GM19397 (cell line): ENCODE data around the gene MTMR4.
"Not testable (repeated sequence)": the region's sequence is repeated elsewhere in the genome, so short reads cannot be mapped to it uniquely, and the experiment has no call there.

ENCODE experiments used
- ATAC-seq: cut with Tn5 transposase; IDR thresholded peaks from one replicate; pipeline ENCODE4 v1.9.1; 2021; ENCODE audit warnings: mild to moderate bottlenecking, moderate library complexity; ENCODE audit not compliant: unreplicated experiment

The MTMR4 gene

DNA sequence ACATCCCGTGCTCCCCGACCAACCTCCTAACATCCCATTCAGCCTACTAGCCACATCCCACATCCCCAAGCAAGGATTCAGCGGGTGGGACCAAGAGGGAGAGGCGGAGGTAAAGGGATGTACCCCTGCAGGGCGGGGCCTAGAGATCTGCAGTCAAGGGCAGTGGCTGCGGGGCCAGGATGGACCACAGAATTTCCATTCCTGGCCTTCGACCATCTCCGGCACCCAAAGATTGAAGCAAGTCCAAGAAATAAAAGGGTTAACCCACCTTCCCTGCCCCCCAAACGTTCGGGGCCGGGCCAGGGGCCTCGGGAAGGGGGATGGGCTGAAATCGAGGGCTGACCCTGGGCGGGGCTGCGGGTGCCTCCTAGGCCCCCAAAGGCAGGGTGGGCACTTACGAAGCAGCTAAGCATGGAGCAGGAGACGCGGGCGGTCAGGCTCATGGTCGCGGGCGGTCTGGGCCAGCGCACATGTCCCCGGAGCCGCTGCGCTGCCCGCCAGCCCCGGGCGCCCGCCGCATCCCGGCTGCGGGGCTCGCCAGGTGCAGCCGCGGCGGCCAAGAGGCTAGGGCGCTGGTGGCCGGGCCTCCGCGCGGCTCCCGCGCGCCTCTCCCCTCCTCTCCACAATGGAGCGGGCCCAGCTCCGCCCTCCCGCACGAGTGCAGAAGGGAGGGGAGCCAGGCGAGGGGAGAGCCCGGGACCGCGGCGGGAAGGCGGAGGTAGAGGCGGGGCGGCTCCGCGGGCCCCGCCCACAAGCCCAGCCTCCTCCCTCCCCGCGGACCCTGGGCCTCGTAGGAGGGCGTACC is at the start of gene MTMR4:
Gene MTMR4, minus strand, starts transcription at position 674 of the 805 bp plus-strand sequence. Its CDS starts 231 bp downstream, at position 443.
- no peak for ATAC-seq

DNA sequence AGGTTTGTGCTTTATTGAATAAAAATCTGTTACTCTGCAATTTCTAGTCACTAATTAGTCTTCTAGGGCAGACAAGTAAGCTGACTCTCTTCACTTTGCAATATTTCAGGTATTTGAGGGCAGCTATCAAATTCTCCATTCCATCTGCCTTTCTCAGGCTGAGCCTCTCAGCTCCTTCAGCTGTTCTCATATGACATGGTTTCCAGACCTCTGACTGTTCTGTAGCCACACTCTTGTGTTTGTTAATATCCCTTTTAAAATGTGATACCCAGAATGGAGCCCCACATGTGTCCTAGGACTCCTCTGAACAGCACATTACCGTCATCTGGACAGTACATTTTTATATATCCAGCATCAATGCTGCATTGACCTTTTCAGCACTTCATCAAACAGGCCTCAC is 46.1 kb upstream of the MTMR4 start:
- no peak for ATAC-seq

DNA sequence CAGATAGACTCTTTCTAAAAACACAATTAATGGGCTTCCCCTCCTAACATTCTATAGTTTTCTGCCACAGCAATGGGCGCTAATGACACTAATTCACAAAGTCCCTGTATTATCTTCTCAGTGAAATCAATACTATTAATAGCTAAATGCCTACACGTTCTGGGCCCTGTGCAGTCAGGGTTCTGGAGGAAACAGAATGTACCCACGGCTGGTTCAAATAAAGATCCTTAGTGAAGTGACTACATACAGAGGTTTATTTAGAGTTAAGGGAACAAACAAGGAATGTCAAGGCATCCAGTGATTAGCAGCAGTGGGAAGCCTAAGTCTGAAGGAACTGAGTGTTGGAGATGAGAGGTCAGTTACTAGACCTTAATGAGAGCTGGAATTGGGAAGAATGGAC is 43.5 kb upstream of the MTMR4 start:
- no peak for ATAC-seq

DNA sequence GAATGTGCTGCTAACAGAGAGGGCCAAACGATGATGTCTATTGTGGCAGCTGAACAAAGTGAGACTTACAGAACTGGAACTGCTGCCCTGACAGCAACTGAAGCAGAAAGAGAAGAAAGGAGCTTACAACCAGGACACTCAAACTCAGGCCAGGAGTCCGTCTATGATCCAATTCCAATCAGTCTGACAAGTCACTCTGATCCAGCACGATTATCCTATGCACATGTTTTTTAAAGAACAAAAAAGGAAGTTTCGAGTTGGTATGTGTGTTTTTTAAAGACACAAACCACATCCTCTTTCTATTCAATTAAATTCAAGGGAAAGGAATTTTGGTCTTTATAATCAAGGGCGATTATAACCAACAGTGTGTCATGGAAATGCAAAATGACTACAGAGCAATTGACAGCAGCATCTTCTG is 42.4 kb upstream of the MTMR4 start:
- ATAC-seq = no peak

DNA sequence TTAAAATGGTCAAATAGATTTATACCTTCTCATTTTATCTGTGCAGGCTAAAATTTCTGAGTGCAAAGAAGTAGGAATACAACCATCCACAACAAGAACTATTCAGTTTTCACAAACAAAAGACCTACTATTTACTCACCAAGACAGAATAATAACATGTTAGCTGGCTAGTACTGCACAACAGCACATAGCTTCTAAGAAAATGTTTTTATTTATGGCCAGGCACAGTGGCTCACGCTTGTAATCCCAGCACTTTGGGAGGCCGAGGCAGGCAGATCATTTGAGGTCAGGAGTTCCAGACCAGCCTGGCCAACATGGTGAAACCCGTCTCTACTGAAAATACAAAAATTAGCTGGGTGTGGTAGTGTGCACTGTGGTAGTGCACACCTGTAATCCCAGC is 40.7 kb upstream of the MTMR4 start:
- ATAC-seq = not testable (repeated sequence)

DNA sequence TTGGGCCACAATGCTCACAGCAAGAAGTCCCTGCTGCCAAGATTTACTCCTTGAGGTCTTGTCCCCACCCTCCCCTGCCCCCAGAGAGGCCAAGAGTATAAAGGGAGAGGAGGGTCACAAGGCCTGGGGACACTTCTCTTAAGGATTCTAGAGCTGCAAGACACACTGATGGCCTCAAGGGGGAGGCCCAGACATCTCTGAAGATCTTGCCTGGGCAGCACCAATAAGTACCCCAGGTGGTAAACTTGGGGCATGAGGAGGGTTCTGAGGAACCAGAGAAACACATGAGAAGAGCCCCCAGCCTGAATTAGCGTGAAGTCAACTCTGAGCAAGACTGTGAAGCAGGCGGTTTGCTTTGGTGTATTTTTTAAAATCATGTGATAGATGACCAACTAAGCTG is 26.8 kb upstream of the MTMR4 start:
- ATAC-seq = no peak

DNA sequence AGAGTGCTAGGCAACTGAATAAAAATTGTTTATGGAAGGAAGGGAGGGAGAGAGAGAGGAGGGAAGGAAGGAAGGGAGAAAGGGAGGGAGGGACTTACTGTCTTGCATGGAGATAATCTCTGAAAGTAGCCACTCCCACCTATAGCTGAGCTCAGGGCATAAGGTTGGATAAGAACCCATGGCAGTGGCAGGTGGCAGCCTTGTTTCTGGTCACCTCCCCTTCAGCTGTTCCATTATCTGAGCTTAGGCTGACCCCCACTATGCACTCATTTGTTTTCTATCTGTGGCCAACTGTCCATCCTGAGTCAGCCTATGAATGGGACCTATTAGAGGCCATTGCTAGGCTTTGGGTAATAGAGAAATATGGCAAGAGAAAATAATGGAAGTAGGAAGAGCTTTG is 25.3 kb upstream of the MTMR4 start:
- no peak for ATAC-seq

DNA sequence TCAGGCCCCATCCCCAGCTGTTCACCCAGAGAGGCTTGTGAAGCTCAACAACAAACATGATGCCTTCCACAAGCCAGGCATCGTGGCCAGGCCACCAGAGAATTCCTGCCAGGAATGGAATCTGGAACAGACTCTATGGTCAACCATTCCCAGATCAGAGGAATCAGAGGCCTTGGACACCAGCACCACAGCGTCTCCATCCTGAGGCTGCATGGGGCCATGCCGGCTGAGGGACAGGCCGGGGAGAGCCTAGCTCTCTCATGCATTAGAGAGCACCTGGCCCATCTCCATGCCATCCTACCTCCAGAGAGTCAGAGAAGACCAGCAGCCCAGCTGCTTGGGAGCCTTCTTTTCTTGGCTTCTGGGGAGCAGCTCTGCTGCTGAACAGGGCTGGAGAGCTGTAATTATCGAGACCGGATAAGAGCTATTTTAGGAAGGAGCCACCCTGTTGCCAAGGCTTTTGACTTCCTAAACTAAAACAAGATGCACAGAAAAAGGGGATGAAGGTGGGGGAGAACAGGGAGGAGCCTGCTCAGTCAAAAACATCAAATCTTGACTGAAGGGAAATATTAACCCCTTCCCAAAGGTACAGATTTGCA is 24.5 kb upstream of the MTMR4 start:
- no peak for ATAC-seq

DNA sequence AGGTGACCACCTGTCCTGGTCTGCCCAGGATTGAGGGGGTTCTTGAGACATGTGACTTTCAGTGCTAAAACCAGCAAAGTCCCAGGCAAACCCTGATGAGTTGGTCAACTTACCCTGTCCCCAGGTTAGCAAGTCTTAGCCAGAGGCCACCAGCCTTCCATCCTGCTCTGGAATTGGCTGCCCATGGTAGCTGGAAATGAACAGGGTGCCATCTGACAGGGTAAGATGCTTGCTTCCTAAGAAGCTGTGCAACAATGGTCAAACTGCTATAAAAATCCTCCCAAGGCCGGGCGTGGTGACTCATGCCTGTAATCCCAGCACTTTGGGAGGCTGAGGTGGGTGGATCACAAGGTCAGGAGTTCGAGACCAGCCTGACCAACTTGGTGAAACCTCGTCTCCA is 22.8 kb upstream of the MTMR4 start:
- ATAC-seq = no peak

DNA sequence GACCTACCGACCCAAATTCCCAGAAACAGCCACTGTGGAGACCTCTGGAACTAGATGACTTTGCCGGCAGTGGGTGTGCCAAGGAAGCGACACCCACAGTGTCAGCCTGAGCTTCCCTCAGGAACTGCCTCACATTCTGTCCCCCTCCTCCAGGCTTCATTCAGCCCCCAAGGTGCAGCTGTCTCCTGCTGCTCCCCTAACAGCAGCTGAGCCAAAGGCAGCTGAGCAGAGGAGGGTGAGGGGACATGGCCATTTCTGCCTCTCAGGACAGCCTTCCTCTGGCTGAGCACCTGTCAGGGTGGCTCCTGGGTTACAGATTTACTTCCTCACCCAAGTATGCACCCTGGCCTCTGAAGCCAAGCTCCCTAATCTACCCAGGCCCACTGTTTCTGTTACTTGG is 22.1 kb upstream of the MTMR4 start:
- ATAC-seq = no peak

DNA sequence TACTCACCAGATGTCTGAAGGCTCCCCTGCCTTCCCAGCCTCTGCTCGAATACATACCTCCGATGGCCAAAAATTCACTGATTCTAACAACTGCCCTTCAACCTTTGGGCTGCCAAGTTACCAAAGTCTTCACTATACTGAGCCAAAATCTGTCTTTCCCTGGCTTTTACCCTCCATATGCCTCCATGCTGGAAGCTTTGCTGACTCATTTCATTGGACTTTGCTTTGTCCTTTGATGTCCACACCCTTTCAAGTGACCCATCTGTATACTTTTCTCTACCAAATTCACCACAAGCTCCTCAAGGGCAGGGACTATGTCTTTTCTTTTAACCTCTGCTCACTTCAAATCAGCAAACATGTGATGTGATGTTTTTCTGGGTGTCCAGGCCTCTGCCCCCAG is 21.0 kb upstream of the MTMR4 start:
- no peak for ATAC-seq

DNA sequence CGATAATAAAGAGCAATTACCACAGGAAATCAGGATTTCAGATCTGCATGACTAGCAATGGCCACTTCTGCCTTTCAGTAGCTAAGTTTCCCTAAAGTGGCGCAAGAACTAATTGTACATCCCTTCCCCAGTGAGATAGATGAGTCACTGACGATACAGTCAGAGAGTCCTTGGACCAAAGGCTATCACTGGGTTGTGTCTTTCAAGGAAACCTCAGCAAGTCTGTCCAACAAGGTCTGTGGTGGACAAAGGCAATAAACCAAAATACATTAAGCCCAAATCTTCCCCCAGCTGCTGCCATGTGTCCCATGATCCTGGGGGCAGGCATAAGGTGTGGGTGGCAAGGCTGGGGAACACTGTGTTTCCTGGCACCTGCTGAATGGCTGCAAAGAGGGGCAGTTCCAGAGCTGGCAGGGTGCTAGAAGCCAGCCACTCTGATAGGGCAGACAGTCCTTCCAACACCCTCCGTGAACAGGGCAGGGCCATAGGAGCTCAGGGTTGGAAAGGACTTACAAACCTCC is 20.5 kb upstream of the MTMR4 start:
- ATAC-seq = no peak

DNA sequence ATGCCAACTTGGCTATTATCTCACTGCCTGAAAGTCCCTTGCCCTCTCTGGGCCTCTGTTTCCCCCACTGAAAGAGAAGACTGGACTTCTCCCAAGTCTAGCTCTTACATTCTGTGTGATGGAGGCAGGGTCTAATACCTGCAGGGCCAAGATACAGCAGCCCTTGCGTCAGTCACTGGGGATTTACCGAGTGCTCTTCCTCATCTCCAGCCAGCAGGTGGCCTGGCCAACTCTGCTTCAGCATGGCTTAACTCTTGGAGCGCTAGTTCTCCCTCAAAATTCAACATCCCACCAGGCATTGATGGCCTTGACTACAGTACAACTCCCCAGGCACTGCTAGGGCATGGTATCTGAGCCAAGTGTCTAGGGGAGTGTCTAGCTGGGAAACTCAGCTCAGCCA is 19.9 kb upstream of the MTMR4 start:
- ATAC-seq = no peak

DNA sequence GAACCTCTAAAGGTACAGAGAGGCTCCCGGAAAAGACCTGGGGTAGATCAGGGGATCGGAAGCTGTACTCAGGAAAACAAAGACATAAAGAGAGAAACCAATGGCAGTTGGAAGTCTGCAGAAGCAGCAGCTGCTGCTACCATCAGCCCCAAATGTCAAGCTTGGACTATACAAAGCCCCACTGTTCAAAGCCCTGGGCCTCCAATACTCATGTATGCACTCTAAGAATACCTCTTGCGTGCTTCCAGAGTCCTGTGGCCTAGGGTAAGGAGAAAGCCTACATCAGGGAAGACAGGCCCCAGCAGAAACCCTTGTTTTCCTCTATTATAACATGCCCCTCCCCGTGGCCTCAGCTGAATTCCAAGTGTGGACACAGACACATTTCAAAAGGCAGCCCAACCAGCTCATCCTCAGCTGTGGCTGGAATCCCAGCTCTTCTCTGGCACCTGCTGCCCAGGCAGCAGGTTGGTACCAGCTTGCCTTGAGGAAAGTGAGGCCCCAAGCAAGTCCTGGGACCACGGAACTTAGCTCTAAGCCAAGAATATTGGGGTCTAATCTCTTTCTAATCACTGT is 19.3 kb upstream of the MTMR4 start:
- no peak for ATAC-seq

DNA sequence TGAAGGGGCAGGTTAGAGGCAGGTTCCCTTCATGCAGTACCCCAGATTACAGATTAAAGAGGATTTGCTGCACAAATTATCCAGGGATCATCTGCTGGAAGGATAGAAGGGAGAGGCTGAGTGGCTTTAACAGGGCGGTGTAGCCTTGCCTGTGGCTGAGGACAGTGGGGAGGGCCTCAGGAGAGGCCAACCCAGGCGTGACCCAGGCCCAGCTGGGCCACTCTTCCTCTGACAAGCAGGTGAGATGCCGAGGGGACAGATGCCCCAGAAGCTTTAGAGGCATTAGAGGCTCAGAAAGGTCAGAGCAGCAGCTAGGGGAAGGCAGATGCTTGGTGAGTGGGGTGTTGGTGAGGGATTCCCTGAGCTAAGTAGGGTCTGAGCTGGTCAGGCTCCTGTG is 18.1 kb upstream of the MTMR4 start:
- ATAC-seq = no peak

DNA sequence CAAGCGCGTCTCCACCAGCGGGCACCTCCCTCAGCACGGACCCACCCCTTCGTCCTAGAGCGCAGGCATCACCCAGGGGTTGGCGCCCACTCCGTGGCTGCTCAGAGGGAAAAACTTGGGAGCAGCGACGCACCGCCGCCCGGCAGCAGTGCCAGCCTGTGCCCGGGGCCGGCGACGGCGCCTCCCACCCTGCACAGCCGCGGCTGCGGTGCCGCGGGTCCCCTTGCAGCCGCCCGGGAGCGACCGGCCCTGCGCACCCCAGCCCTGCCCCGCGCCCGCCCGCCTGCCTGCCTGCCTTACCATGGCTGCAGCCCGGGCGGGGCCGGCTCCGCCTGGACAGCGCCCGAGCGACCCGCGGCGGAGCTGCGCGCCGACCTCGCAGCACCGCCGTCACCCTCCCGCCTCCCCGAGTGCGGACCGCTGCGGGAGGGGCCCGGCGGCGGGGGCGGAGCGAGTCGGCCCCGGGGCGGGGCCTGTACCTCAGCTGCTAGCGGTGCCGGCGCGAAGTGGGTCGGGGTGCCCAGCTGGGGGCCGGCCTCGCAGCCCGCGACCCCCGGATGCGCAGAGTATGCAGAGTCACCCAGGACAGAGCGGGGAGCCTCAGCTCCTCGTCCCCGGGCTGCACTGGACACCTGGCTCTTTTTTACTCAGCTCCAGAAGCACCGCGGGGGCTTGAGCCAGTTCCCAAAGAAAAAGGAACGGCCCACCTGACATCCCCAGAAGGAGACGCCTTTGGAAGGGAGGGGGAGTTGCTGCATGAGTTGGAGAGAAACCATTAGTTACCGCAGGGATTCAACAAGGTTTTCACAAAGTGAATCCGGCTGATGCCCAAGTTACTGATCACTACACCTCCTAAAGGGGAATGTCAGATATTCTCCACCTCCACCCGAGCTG is 17.5 kb upstream of the MTMR4 start:
- no peak for ATAC-seq

DNA sequence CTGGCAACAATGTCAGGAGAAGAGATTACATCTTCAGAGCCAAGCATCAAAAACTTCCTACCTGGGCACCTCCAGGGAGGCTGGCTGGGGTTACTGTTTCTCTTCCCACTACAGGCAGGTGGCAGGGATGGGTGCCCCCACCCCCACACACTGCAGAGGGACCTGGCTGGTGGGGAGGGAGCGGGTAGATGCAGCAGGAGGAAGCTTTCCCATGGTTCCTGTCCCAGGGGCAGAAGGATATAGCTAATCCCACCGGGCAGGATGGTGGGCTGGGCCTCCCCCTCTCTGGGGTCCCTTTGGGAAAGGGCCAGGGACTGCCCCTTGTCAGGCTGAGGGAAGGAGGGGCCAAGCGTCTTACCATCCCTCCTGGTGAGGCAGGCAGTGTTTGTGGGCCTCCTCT is 16.7 kb upstream of the MTMR4 start:
- ATAC-seq = no peak

DNA sequence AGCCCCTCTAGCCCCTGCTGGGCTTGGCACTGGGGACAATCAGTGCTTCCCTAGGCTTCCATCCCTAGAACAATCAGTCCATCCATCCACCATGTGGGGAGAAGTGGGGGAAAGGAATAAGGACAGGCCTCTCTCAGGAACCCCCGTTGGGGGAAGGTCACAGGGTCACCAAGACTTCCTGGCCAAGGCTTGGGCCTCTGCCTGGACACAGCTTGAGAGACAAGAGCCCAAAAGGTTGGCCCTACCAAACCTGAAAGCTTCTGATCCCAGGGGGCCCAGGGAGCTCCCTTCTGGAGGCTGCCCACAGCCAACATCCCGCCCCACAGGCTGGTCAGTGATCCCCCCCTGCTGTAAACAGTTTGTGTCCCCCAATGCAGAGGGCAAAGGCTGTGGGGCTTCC is 16.2 kb upstream of the MTMR4 start:
- no peak for ATAC-seq

DNA sequence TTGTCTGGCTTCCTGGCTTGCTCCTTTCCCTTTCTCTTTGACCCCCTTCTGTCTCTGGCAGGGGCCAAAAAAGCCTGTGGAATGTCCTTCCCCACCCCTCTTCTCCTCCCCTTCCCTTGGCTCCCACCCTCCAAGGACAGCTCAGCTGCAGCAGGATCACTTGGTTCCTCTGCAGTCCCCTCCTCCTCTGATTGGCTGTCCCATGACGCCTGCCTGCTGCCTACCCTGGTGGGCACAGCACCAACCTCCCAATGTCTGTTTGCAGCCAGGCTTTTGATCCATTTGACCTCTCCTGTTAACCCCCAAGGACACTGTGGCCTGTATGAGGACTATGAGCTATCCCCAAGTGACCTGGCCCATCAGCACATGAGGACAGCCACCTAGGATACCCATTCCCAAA is 14.8 kb upstream of the MTMR4 start:
- no peak for ATAC-seq

DNA sequence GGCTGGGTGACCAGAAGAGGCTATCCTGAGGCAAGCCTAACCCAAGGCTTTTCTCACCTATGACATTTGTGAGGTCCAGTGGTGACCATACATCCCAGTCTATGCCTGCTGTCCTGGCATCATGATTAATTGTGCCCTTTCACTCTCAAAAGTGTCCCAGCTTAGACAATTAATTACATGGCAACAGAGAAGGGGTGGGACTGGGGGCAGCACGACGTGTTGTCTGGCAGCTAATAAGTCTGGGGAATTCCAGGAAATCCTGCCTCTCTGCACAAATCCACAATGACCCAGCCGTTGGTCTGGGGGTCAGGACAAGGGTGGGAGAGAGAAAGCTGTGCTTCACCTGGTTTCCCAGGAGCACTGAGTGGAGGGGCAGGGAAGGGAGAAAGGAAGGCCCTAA is 14.0 kb upstream of the MTMR4 start:
- no peak for ATAC-seq

DNA sequence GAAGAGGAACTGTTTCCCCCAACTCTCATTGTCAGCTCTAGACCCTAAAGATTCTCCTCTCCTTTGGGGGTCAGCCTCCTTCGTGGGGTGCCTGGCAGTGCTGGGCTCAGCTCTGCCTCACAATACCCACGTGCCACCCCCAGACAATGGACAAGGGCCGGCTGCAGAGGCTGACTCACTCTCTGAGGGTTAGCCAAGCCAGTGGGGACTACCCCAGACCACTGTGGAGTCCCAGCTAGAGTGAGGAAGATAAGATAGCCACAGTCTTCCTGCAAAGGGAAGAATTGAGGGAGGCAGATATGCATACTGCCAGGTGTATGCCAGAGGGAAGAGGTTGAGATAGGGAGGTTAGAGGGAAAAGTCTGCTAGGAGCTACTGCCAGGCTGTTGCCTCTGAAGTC is 13.5 kb upstream of the MTMR4 start:
- no peak for ATAC-seq
